ENCODE data around the gene PRDM15. TPM values are rescaled to one million over a fixed set of nuclear protein-coding genes. Genes with fewer than 3 reads are reported as not detected.

Gene PRDM15
- total RNA-seq, 2 experiments from 2014 or later: 10.4 to 12.0 TPM

- Histone ChIP-seq H3K27me3 (ENCODE audit: control insufficient read depth in 1 of 2, insufficient read depth in 2 of 2, low read length in 2 of 2) (no peaks in the 10 kb centered on the region), H3K4me1 (ENCODE audit: insufficient read depth, low read length) (peaks cover 52% of the 10 kb centered on the region), H3K27ac (ENCODE audit: low read depth in 1 of 2, low read length in 2 of 2) (no peak overlapping the region), H3K4me3 (ENCODE audit: low read length) (no peak overlapping the region), H3K36me3 (ENCODE audit: insufficient read depth, low read length) (no peaks in the 10 kb centered on the region), H3K9me3 (ENCODE audit: control insufficient read depth in 1 of 2, insufficient read depth in 1 of 2, low read length in 2 of 2) (peaks cover 0 to 4% of the 10 kb centered on the region in 2 experiments)
- ATAC-seq (ENCODE audit: poor library complexity) (peak; percentile 36), DNase-seq (peak in 5 of 14 experiments; percentile 12 to 44 (median 37))
- POLR2A ChIA-PET: interaction anchor here (0.6 to 4.4 kb wide), 6 partner anchors 9 to 180 kb away, joined by 3 to 44 read pairs (median 5); partner anchors contain the start of gene PRDM15
- no peaks in the 10 kb centered on the region for H3K9me3 Mint-ChIP-seq
- peaks cover 59% of the 10 kb centered on the region for H3K4me1 Mint-ChIP-seq (ENCODE audit: low read depth)
- peak overlapping the region; percentile 56 for H3K4me3 Mint-ChIP-seq
- peaks cover 15% of the 10 kb centered on the region for H3K36me3 Mint-ChIP-seq (ENCODE audit: low read depth)
- intact Hi-C loops (cut with DNase I, micrococcal nuclease): loop anchor here (2.0 to 5.0 kb wide), 4 partner anchors 49 to 189 kb away; partner anchors contain the start of genes ZBTB21 (in 2 of the 2) and PRDM15 (in 1 of the 2)
- H3K27ac Mint-ChIP-seq: peak overlapping the region; percentile 95
- H3K27me3 Mint-ChIP-seq: peaks cover under 1% of the 10 kb centered on the region
- CTCF ChIA-PET: interaction anchor here (1.4 kb wide), 1 partner anchor 190 kb away, joined by 7 read pairs; no protein-coding TSS in a partner anchor
- no peak for TF ChIP-seq CTCF (IDR thresholded peaks at IDR 0.05)
These were observed 48.7 kb upstream of the PRDM15 start for GRCh38 chr21:41927727-41928409.

GRCh38 chr21:41926807-41927171, 47.6 kb upstream of the PRDM15 start:
- Mint-ChIP-seq H3K4me1 (ENCODE audit: low read depth) (peaks cover 55% of the 10 kb centered on the region), H3K27me3 (no peaks in the 10 kb centered on the region), H3K36me3 (ENCODE audit: low read depth) (peaks cover 15% of the 10 kb centered on the region), H3K27ac (peak overlapping the region; percentile 95), H3K4me3 (peak overlapping the region; percentile 90), H3K9me3 (no peaks in the 10 kb centered on the region)
- peaks cover 0 to 4% of the 10 kb centered on the region in 2 experiments for H3K9me3 ChIP-seq (ENCODE audit: control insufficient read depth in 1 of 2, insufficient read depth in 1 of 2, low read length in 2 of 2)
- TF ChIP-seq CTCF (IDR thresholded peaks at IDR 0.05): no peak
- intact Hi-C loops (cut with DNase I, micrococcal nuclease): loop anchor here (1.0 to 5.0 kb wide), 6 partner anchors 47 to 190 kb away; partner anchors contain the start of genes PRDM15 (in 2 of the 2) and ZBTB21 (in 2 of the 2)
- no peak for DNase-seq
- H3K27me3 ChIP-seq (ENCODE audit: control insufficient read depth in 1 of 2, insufficient read depth in 2 of 2, low read length in 2 of 2): no peaks in the 10 kb centered on the region
- peak; percentile 32 for ATAC-seq (ENCODE audit: poor library complexity)
- peaks cover 52% of the 10 kb centered on the region for H3K4me1 ChIP-seq (ENCODE audit: insufficient read depth, low read length)
- ChIA-PET POLR2A (interaction anchor here (0.7 to 4.4 kb wide), 10 partner anchors 21 to 1047 kb away, joined by 3 to 44 read pairs (median 6); partner anchors contain the start of genes PRDM15 and ZBTB21), CTCF (interaction anchor here (0.9 to 1.8 kb wide), 3 partner anchors 10 to 191 kb away, joined by 5 to 7 read pairs (median 7); no protein-coding TSS in a partner anchor)
- peak overlapping the region; percentile 75 to 83 for H3K27ac ChIP-seq (ENCODE audit: low read depth in 1 of 2, low read length in 2 of 2)
- H3K4me3 ChIP-seq (ENCODE audit: low read length): peak overlapping the region; percentile 67
- H3K36me3 ChIP-seq (ENCODE audit: insufficient read depth, low read length): no peaks in the 10 kb centered on the region

GRCh38 chr21:41926117-41926806, 47.1 kb upstream of the PRDM15 start:
- Mint-ChIP-seq H3K9me3 (no peaks in the 10 kb centered on the region), H3K27ac (peak overlapping the region; percentile 95), H3K27me3 (no peaks in the 10 kb centered on the region), H3K4me1 (ENCODE audit: low read depth) (peaks cover 55% of the 10 kb centered on the region), H3K36me3 (ENCODE audit: low read depth) (peaks cover 15% of the 10 kb centered on the region), H3K4me3 (peak overlapping the region; percentile 90)
- intact Hi-C loops (cut with DNase I, micrococcal nuclease): loop anchor here (1.0 to 5.0 kb wide), 6 partner anchors 47 to 191 kb away; partner anchors contain the start of genes PRDM15 (in 2 of the 2) and ZBTB21 (in 2 of the 2)
- H3K4me1 ChIP-seq (ENCODE audit: insufficient read depth, low read length): peaks cover 52% of the 10 kb centered on the region
- no peaks in the 10 kb centered on the region for H3K27me3 ChIP-seq (ENCODE audit: control insufficient read depth in 1 of 2, insufficient read depth in 2 of 2, low read length in 2 of 2)
- ChIA-PET CTCF (interaction anchor here (0.9 to 1.8 kb wide), 3 partner anchors 10 to 191 kb away, joined by 5 to 7 read pairs (median 7); no protein-coding TSS in a partner anchor), POLR2A (interaction anchor here (0.7 to 4.4 kb wide), 13 partner anchors 22 to 1048 kb away, joined by 3 to 44 read pairs (median 4); partner anchors contain the start of genes PRDM15, UBASH3A and ZBTB21)
- peak overlapping the region; percentile 75 to 83 for H3K27ac ChIP-seq (ENCODE audit: low read depth in 1 of 2, low read length in 2 of 2)
- ATAC-seq (ENCODE audit: poor library complexity) (peak; percentile 92), DNase-seq (peak in 11 of 14 experiments; percentile 1 to 80 (median 22))
- no peak for TF ChIP-seq CTCF (IDR thresholded peaks at IDR 0.05)
- peak overlapping the region; percentile 67 for H3K4me3 ChIP-seq (ENCODE audit: low read length)
- no peaks in the 10 kb centered on the region for H3K36me3 ChIP-seq (ENCODE audit: insufficient read depth, low read length)
- peaks cover 0 to 4% of the 10 kb centered on the region in 2 experiments for H3K9me3 ChIP-seq (ENCODE audit: control insufficient read depth in 1 of 2, insufficient read depth in 1 of 2, low read length in 2 of 2)
